ENCODE results near the gene SNTA1. TPM values are rescaled to one million over a fixed set of nuclear protein-coding genes. Genes with fewer than 3 reads are reported as not detected.

The SNTA1 gene
- total RNA-seq, 1 experiment from 2014 or later: 14.6 TPM

- no TSS peak for BruUV-seq (replicated peaks)
- H3K9ac ChIP-seq (ENCODE audit: low read length): peak within 1 kb of the TSS; percentile 79
- ChIA-PET RAD21 (ENCODE audit: low non-redundant PET in 1 of 2, low total read pairs in 2 of 2, uncharacterized antibody in 2 of 2, unreplicated experiment in 2 of 2) (no interaction called here), POLR2A (interaction anchor here (0.8 to 1.5 kb wide), 6 partner anchors 10 to 230 kb away, joined by 3 to 12 read pairs (median 4); partner anchors contain the start of genes PXMP4 and SNTA1), CTCF (interaction anchor here (0.8 to 1.2 kb wide), 4 partner anchors 9 to 66 kb away, joined by 3 read pairs; no protein-coding TSS in a partner anchor)
- no peaks in the 10 kb centered on the region for H4K20me1 ChIP-seq (ENCODE audit: insufficient read depth)
- H3K9me3 ChIP-seq (ENCODE audit: control insufficient read depth in 1 of 2, insufficient read depth in 1 of 2, low read depth in 1 of 2, low read length in 2 of 2): no peaks in the 10 kb centered on the region
- H3K27ac ChIP-seq (ENCODE audit: low read depth, low read length): peak within 1 kb of the TSS; percentile 79
- DNase-seq (ENCODE audit: low read depth, low spot score) (peak; percentile 28), ATAC-seq (peak; percentile 73)
- intact Hi-C loops (cut with micrococcal nuclease): no loop called here
- H3K36me3 ChIP-seq (ENCODE audit: control insufficient read depth in 1 of 2, insufficient read depth in 2 of 2, low read length in 2 of 2): no peaks in the 10 kb centered on the region
- peak within 1 kb of the TSS; percentile 95 for H3K4me2 ChIP-seq (ENCODE audit: low read length)
- H3K4me1 ChIP-seq (ENCODE audit: control insufficient read depth in 1 of 2, insufficient read depth in 2 of 2, low read length in 2 of 2): peaks cover 9 to 17% of the 10 kb centered on the region in 2 experiments
- TF ChIP-seq POLR2A (IDR thresholded peaks at IDR 0.05; ENCODE audit: borderline replicate concordance, extremely low read depth, insufficient read depth, insufficient read length) (no peak), CTCF (IDR thresholded peaks at IDR 0.05 in 2 of 3, conservative IDR thresholded peaks at IDR 0.05 in 1 of 3; ENCODE audit: borderline replicate concordance in 1 of 3, insufficient read depth in 1 of 3, low read depth in 2 of 3, low read length in 2 of 3) (no peak), ELF1 (IDR thresholded peaks at IDR 0.05; ENCODE audit: borderline replicate concordance, low read depth) (no peak), ZNF274 (IDR thresholded peaks at IDR 0.05; ENCODE audit: low read depth, low read length) (no peak), ZFX (IDR thresholded peaks at IDR 0.05) (peak; percentile 89), POLR2AphosphoS5 (IDR thresholded peaks at IDR 0.05; ENCODE audit: low read depth, low read length) (no peak; the same call in 1 of the 2 replicates), JUND (IDR thresholded peaks at IDR 0.05) (no peak)
- H3K9me2 ChIP-seq (ENCODE audit: insufficient read depth): no peaks in the 10 kb centered on the region
- H3K79me2 ChIP-seq (ENCODE audit: insufficient read depth, low read length): peaks cover 12% of the 10 kb centered on the region
- H3K27me3 ChIP-seq (ENCODE audit: insufficient read depth, low read length): no peaks in the 10 kb centered on the region
- peak within 1 kb of the TSS; percentile 3 for H2AFZ ChIP-seq (ENCODE audit: low read depth, low read length, poor library complexity, severe bottlenecking)
- H3K4me3 ChIP-seq (replicated peaks in 1 of 2; ENCODE audit: low read depth in 1 of 2, low read length in 2 of 2): peak within 1 kb of the TSS; percentile 53 to 82
Observed at GRCh38 chr20:33490023-33490933, 46.7 kb upstream of the SNTA1 start, which contains the start of gene CBFA2T2. Gene CBFA2T2, plus strand, starts transcription at chr20:33490096. Its CDS starts 172 bp downstream, at chr20:33490268.

Measured in HCT116 (cell line).